Fibroblast of pulmonary artery (primary cell): ENCODE results near the gene GOT1.

ENCODE experiments used
- DNase-seq: peaks from one replicate; pipeline ENCODE4 v3.0.0-alpha.2; 2010; ENCODE audit warnings: low read depth
- H3K4me3 ChIP-seq: replicated peaks from 2 replicates; pipeline ENCODE4 v1.5.1; 2011; ENCODE audit warnings: low read depth, mild to moderate bottlenecking, control low read depth, low read length, moderate library complexity
- TF ChIP-seq, protein P1 (sequence below): IDR thresholded peaks from 2 replicates; pipeline ENCODE4 v1.5.1; 2011; ENCODE audit warnings: mild to moderate bottlenecking, control low read depth, low read length, inconsistent platforms; ENCODE audit errors: missing control alignments

Gene GOT1

DNA sequence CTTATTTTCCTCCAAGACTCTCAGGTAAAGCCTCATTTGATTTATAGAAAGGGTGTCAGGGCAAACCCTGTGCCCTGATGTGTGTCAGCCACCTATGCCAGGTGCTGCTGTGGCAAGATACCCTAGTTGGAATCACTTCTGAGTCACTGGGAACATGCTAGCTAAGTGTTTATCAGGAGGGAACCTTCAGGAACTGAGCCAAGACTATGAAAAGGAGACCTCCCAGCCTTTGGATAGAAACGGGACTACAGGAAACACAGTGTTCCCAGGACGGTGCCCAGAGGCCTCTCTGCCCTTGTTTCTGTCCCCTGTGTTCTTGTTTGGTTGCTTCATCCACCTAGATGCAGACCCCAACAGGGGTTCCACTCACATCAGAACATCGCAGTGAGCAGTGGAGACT lies 72.7 kb downstream of the GOT1 start:
- H3K4me3 ChIP-seq, result no peak overlapping the region
- DNase-seq, result no peak
- TF ChIP-seq, protein P1, sequence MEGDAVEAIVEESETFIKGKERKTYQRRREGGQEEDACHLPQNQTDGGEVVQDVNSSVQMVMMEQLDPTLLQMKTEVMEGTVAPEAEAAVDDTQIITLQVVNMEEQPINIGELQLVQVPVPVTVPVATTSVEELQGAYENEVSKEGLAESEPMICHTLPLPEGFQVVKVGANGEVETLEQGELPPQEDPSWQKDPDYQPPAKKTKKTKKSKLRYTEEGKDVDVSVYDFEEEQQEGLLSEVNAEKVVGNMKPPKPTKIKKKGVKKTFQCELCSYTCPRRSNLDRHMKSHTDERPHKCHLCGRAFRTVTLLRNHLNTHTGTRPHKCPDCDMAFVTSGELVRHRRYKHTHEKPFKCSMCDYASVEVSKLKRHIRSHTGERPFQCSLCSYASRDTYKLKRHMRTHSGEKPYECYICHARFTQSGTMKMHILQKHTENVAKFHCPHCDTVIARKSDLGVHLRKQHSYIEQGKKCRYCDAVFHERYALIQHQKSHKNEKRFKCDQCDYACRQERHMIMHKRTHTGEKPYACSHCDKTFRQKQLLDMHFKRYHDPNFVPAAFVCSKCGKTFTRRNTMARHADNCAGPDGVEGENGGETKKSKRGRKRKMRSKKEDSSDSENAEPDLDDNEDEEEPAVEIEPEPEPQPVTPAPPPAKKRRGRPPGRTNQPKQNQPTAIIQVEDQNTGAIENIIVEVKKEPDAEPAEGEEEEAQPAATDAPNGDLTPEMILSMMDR, result no peak

GRCh38 chr10:99353182-99353581 lies 77.2 kb downstream of the GOT1 start:
- H3K4me3 ChIP-seq, result no peak overlapping the region
- TF ChIP-seq, protein P1, result no peak
- DNase-seq, result no peak

GRCh38 chr10:99347672-99348071 lies 82.8 kb downstream of the GOT1 start:
- TF ChIP-seq, protein P1, result no peak
- no peak overlapping the region for H3K4me3 ChIP-seq
- no peak for DNase-seq
